ENCODE data around the gene MAP3K20.
A peak's percentile ranks its signal among the peaks of the same experiment; 100 is the strongest.

MAP3K20 gene

DNA sequence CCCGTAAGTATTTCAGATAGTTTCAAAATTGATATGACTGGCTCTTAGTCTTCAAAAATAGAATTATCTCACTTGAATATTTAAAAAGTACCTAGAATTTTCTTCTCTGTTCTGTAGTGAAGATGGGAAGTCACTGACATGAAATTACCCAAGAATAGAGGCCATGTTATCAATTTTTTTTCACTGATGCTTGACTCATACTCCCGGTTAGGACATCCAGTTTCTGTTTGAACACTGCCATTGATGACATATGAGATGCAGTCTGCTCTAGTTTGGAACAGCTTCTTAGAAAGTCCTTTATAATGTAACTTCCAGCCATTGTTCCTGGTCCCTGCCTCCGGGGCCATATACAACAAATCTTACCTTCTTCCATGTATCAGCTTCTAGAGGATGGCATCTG lies 26.0 kb downstream of the MAP3K20 start:
- TF ChIP-seq, protein P1, sequence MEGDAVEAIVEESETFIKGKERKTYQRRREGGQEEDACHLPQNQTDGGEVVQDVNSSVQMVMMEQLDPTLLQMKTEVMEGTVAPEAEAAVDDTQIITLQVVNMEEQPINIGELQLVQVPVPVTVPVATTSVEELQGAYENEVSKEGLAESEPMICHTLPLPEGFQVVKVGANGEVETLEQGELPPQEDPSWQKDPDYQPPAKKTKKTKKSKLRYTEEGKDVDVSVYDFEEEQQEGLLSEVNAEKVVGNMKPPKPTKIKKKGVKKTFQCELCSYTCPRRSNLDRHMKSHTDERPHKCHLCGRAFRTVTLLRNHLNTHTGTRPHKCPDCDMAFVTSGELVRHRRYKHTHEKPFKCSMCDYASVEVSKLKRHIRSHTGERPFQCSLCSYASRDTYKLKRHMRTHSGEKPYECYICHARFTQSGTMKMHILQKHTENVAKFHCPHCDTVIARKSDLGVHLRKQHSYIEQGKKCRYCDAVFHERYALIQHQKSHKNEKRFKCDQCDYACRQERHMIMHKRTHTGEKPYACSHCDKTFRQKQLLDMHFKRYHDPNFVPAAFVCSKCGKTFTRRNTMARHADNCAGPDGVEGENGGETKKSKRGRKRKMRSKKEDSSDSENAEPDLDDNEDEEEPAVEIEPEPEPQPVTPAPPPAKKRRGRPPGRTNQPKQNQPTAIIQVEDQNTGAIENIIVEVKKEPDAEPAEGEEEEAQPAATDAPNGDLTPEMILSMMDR (IDR thresholded peaks at IDR 0.05; ENCODE audit: extremely low read depth, insufficient read depth, missing control alignments) = no peak
- DNase-seq (ENCODE audit: low spot score) = peak; percentile 55
- in situ Hi-C loops (cut with MboI; ENCODE audit: low pct_unique_long_range_greater_than_20kb, low sequenced_read_pairs, unreplicated experiment) = no loop called here

- in situ Hi-C loops (cut with MboI; ENCODE audit: low pct_unique_long_range_greater_than_20kb, low sequenced_read_pairs, unreplicated experiment) = no loop called here
- DNase-seq (ENCODE audit: low spot score) = no peak
- TF ChIP-seq, protein P1 (IDR thresholded peaks at IDR 0.05; ENCODE audit: extremely low read depth, insufficient read depth, missing control alignments) = no peak
These were observed 28.5 kb downstream of the MAP3K20 start for GRCh38 chr2:173104156-173104555.

- in situ Hi-C loops (cut with MboI; ENCODE audit: low pct_unique_long_range_greater_than_20kb, low sequenced_read_pairs, unreplicated experiment) = no loop called here
- TF ChIP-seq, protein P1 (IDR thresholded peaks at IDR 0.05; ENCODE audit: extremely low read depth, insufficient read depth, missing control alignments) = no peak
- no peak for DNase-seq (ENCODE audit: low spot score)
These were observed 31.4 kb downstream of the MAP3K20 start for GRCh38 chr2:173106959-173107628.

DNA sequence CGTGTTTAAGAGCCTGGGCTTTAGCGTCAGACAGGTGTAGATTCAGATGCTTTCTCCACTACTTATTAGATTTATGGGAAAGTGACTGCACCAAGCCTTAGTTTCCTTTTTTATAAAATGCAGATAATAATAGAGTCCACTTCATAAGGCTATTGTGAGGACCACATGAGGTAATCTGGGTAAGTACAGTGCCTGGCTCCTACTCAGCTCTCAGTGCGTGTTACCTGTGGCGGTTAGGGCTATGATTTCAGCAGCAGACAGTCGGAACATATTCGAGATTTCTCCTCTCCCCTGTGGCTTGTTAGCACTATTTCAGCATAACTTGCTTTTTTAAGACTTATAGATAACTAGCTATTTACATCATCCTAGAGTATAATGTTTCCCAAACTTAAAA lies 32.0 kb downstream of the MAP3K20 start:
- in situ Hi-C loops (cut with MboI; ENCODE audit: low pct_unique_long_range_greater_than_20kb, low sequenced_read_pairs, unreplicated experiment) = no loop called here
- TF ChIP-seq, protein P1 (IDR thresholded peaks at IDR 0.05; ENCODE audit: extremely low read depth, insufficient read depth, missing control alignments) = no peak
- no peak for DNase-seq (ENCODE audit: low spot score)

DNA sequence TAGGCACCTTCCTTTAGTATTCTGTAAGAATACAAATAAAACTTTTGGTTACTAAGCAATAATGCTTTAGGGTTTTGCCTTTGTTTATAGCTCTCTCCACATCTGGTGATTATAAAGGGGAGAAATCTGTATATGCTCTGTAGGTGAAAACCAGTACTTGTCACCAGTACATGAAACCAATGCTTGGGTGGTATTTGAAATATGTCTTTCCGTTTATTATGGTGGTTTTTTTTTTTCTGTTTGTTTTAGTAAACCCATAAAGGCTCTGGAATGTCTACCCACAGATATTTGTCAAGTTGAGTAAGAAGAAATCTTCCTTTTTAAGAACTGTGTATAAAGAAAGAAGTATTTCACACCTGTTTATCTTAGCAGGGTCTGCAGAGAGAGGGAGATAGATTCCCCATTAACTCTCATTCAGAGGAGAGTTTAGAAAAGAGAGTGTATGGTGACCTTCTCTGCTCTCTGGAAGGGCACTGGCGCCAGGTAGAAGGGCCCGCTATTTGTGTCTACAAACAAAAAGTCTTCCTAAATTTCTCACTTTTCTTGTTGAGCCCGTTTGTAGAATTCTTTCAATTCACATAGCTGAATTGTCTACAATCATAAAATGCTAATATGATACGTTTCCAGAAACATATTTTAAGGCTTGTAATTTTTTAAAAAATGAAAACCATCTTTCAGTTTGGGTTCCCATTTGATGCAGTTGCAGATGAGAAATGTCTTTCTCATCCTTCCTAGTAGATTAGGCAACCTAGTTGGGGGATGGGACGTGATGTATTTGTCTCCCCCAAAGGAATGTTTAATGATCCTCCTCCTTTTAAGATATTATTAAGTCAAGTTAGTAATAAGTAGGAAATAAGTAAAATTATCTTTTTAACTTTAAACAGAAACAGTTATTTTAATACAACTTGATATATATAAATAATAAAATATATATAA lies 33.9 kb downstream of the MAP3K20 start:
- in situ Hi-C loops (cut with MboI; ENCODE audit: low pct_unique_long_range_greater_than_20kb, low sequenced_read_pairs, unreplicated experiment) = no loop called here
- no peak for DNase-seq (ENCODE audit: low spot score)
- TF ChIP-seq, protein P1 (IDR thresholded peaks at IDR 0.05; ENCODE audit: extremely low read depth, insufficient read depth, missing control alignments) = no peak

- in situ Hi-C loops (cut with MboI; ENCODE audit: low pct_unique_long_range_greater_than_20kb, low sequenced_read_pairs, unreplicated experiment) = no loop called here
- no peak for DNase-seq (ENCODE audit: low spot score)
- TF ChIP-seq, protein P1 (IDR thresholded peaks at IDR 0.05; ENCODE audit: extremely low read depth, insufficient read depth, missing control alignments) = no peak
These were observed 42.0 kb downstream of the MAP3K20 start for GRCh38 chr2:173117678-173118077.
